NCI-H510A (cell line): ENCODE results near the gene RCCD1.
"Not testable (repeated sequence)": the region's sequence is repeated elsewhere in the genome, so short reads cannot be mapped to it uniquely, and the experiment has no call there.

Experiments used
- DNase-seq: peaks from one replicate; lab custom pipeline; 2025; lab: John Stamatoyannopoulos, UW

RCCD1 gene, protein sequence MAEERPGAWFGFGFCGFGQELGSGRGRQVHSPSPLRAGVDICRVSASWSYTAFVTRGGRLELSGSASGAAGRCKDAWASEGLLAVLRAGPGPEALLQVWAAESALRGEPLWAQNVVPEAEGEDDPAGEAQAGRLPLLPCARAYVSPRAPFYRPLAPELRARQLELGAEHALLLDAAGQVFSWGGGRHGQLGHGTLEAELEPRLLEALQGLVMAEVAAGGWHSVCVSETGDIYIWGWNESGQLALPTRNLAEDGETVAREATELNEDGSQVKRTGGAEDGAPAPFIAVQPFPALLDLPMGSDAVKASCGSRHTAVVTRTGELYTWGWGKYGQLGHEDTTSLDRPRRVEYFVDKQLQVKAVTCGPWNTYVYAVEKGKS

DNA sequence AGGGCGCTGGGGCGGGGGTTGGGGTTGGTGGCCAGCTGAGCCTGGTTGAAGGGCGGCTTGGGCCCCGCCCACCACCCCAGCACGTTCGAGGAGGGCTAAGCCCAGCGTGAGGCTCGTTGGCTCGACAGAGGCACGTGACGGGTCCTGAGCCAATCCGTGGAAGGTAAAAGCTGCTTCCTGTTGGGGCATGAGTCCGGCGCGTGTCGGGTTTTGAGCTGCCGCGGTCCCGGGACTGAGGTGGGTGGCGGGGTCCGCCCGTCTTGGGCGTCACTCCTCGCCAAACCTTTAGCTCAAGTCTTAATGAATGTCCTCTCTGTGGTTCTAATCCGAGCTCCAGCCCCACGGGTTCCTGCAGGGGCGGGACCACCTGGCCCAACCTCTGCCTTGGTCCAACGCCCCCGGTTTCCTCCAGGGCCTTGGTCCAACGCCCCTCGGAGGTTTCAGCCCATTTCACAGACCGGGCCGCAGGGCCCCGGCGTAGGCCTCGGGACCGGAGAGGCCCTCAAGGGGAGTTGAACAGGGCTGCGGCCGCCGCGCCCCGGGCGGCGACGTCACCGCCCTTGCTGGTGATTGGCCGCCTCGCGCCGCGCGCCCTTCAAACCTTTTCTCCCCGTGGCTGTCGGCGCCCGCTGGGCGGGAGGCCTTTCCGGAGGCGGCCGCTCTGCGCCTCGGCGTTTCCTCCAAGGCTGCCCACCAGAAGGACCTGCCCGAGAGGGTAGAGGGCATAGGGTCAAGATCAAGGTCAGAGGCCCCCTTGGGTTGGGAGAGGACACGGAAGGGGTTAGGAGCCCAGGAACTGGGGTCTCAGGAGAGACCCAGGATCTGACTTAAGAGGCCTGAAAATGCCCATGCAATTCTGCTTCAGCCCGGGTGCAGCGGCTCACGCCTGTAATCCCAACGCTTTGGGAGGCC, at the start of gene RCCD1:
TSS of gene RCCD1 (plus strand) at position 173 of the 912 bp plus-strand sequence. CDS start 1,851 bp downstream, outside the sequence.
- DNase-seq, result peak; percentile 88

DNA sequence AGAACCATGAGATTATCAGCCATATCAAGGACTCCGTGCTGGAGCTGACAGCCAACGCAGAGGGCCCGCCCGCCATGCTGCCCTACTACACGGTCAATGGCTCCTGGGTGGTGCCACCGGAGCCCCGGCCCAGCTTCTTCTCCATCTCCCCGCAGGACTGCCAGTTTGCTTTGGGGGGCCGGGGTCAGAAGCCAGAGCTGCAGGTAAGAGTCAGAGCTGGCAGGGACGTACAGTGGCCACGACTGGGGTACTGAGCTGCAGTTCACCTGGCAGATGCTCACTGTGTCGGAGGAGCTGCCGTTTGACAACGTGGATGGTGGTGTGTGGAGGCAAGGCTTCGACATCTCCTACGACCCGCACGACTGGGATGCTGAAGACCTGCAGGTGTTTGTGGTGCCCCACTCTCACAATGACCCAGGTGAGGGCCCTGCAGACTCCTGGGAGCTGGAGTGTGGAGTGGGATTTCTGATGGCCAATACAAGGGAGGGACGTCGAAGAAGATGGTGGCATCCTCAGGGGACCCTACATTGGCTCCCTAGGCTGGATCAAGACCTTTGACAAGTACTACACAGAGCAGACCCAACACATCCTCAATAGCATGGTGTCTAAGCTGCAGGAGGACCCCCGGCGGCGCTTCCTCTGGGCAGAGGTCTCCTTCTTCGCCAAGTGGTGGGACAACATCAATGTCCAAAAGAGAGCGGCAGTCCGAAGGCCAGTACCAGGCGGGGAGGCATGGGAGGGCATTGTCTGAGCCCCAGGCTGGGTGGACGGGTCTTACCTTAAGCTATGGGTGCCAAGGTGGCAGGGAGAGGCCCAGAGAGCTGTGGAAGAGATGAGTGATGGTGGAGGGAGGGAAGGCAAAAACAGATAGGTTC, 49.1 kb upstream of the RCCD1 start:
- no peak for DNase-seq

DNA sequence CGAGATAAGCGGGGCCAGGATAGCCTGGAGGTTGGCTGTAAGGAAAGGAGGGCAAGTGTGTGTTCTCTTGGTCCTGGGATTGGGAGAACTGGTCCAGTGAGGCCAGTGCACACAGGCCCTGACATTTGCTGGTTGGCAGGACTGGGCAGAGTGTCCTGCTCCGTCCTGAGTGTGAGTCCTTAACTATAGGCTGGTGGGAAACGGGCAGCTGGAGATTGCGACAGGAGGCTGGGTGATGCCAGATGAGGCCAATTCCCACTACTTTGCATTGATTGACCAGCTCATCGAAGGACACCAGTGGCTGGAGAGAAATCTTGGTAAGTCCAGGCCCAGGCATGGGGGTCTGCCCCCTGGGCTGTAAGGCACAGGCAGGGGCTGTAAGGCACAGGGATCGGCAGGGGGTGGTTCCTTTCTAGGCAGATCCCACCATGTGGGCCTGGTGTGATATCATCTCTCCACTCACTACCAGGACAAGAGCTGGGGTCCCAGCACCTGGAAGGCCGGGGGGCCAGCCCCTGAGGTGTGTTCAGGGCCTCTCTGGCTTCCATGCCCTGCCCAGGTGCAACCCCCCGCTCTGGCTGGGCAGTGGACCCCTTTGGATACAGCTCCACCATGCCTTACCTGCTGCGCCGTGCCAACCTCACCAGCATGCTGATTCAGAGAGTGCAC, 48.4 kb upstream of the RCCD1 start:
- no peak for DNase-seq

DNA sequence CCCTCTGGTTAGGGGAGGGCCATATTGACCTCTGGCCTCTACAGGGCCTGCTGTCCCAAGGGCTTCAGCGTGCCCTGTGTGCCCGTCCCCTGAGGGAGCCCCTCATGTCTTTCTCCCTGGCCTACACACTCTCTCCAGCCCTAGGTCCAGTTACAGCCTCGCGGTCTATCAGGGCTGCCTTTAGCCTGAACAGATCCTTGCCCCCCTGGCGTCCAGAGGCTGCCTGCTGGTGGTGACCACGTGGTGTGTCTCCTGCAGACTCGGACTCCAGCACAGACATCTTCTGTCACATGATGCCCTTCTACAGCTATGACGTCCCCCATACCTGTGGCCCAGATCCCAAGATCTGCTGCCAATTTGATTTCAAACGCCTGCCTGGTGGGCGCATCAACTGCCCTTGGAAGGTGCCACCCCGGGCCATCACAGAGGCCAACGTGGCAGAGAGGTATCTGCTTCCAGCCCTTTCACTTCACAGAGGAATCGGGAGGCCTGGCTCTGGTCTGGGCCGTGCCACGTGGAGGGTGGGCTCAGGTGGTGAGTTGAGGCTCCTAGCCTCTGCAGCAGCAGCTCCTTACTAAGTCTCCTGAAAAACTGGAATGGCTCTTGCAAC, 47.5 kb upstream of the RCCD1 start:
- no peak for DNase-seq

DNA sequence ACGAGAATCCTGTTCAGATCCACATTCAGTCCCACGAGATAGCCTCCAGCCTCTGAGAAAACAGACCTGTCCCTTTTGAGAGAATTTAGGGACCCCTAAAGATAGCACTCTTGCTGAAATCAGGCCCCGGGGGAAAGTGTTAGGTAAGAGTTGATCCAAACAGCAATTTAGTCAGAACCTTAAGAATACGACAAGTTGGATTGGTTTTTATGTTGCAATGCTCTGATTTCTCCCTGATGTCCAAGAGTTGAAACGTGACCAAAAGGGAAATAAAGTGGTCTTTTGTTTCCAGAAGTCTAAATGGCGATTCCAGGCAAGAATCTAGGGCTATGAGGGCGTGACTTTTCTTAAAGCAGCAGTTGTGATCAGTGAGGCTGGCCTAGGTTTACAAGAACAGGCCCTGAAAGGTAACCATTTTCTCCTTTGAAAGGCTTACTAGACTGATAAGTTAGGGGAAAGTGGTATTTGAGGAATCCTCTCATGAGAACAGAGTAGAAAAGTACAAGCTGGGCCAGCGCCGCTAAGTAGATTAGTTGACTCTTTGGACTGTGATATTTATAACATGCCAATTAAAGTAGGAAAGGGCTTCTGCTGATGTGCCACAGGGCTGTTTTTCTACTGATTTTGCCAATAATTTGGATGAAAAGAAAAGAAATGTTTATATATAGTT, 46.7 kb upstream of the RCCD1 start:
- no peak for DNase-seq

DNA sequence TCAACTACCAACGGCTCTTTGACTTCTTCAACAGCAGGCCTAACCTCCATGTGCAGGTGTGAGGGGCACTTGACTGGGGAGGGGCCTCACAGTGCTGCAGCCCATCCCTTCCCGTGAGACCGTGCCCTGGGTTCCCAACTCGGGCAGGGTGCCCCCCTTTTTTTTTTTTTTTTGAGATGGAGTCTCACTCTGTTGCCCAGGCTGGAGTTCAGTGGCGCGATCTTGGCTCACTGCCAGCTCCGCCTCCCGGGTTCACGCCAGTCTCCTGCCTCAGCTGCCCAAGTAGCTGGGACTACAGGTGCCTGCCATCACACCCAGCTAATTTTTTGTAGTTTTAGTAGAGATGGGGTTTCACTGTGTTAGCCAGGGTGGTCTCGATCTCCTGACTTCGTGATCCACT, 45.2 kb upstream of the RCCD1 start:
- DNase-seq, result not testable (repeated sequence)

DNA sequence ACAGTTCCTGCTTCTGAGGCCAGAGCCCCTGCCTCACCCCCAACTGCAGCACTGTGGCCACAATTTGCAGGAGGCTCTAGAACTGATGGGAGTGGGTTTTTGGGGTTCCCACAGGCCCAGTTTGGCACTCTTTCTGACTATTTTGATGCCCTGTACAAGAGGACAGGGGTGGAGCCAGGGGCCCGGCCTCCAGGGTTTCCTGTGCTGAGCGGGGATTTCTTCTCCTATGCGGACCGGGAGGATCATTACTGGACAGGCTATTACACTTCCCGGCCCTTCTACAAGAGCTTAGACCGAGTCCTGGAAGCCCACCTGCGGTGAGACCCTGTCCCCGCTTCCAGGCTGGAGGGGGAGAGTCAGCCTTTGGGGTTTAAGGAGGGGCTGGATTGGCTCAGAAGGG, 44.7 kb upstream of the RCCD1 start:
- no peak for DNase-seq

DNA sequence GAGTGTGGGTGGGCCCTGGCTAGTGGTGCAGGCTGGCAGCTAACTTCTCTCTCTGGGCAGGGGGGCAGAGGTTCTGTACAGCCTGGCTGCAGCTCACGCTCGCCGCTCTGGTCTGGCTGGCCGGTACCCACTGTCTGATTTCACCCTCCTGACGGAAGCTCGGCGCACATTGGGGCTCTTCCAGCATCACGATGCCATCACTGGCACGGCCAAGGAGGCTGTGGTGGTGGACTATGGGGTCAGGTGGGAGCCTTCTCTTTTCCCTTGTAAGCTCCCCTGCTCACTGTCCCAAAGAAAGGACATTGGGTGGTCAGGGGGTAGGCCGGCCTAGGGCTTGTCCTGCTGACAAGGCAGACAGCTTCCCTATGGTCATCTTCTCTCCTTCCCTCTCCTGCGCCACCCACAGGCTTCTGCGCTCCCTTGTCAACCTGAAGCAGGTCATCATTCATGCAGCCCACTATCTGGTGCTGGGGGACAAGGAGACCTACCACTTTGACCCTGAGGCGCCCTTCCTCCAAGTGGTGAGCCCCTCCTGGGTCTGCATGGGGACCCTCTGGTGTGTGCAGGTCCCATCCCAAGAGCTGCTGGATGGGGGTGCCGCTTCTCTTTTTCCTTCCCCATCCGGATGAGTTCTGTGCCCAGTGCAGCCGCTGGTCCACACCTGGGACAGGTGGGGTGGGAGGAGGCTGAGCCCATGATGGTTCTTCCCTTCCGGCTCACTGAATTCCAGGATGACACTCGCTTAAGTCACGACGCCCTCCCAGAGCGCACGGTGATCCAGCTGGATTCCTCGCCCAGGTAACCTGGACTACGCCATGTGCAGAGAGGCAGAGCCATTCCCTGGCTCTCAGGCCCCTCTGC, 44.0 kb upstream of the RCCD1 start:
- no peak for DNase-seq

DNA sequence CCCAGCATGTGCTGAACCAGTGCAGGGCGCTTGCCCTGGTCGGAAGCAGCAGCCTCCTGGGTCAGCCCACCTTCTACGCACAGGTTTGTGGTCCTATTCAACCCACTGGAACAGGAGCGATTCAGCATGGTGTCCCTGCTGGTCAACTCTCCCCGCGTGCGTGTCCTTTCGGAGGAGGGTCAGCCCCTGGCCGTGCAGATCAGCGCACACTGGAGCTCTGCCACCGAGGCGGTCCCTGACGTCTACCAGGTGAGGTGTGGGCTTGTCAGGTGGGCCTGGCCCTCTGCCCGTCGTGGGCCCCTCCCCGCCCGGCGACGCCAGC, 43.4 kb upstream of the RCCD1 start:
- DNase-seq, result no peak

DNA sequence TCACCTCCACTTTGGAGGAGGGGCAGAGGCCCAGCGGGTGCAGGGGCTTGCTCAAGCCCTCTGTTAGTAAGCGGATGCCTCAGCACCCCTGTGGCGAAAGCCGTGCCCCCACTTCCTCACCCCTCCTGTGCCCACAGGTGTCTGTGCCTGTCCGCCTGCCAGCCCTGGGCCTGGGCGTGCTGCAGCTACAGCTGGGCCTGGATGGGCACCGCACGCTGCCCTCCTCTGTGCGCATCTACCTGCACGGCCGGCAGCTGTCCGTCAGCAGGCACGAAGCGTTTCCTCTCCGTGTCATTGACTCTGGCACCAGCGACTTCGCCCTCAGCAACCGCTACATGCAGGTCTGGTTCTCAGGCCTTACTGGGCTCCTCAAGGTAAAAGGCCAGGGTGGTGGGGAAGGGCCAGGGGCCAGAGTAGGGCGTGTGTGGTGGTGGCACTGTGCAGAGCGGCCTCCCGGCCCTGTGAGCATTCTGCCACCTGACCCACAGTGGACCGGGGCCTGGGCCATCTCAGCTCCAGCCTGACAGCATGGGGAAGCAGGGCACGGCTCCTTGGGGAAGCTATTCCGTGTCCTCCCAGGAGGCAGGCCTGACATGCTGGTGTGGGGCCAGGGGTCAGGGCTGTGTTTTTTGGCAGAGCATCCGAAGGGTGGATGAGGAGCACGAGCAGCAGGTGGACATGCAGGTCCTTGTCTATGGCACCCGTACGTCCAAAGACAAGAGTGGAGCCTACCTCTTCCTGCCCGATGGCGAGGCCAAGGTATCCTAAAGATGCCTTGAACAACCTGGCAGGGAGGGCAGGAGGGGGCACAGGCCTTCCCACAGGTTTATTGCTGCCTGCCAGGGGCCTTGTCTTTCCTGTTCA, 42.5 kb upstream of the RCCD1 start:
- DNase-seq, result no peak

DNA sequence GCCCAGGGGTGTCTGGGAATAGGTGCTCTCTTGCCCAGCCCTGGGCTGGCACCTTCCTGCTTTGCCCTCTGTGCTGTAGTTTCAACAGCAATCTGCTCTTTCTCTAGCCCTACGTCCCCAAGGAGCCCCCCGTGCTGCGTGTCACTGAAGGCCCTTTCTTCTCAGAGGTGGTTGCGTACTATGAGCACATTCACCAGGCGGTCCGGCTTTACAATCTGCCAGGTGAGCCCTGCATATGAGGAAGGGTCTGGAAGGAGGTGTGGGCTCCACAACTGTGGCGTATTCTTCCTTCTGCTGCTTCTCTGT, 42.0 kb upstream of the RCCD1 start:
- DNase-seq, result no peak

DNA sequence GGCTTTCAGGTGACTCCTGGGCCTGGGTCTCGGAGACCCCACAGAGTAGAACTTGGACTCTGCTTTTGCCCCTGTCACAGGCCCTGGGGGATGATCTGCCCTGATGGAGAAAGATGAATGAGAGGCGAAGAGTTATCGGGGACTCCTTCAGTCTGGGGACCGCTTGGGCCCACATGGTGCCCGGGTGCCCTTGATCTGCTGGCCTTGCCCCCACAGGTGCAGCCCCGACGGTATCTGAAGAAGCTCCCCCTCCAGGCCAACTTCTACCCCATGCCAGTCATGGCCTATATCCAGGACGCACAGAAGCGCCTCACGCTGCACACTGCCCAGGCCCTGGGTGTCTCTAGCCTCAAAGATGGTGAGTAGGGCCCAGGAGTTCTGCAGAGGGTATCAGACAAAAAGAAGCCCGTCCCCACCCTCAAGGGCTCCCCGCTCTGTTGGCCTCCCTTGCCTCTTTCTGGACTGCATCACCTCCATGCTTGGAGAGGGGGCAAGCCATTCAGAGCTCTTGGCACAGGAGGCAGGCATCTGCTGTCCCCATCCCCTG, 41.2 kb upstream of the RCCD1 start:
- DNase-seq, result no peak

DNA sequence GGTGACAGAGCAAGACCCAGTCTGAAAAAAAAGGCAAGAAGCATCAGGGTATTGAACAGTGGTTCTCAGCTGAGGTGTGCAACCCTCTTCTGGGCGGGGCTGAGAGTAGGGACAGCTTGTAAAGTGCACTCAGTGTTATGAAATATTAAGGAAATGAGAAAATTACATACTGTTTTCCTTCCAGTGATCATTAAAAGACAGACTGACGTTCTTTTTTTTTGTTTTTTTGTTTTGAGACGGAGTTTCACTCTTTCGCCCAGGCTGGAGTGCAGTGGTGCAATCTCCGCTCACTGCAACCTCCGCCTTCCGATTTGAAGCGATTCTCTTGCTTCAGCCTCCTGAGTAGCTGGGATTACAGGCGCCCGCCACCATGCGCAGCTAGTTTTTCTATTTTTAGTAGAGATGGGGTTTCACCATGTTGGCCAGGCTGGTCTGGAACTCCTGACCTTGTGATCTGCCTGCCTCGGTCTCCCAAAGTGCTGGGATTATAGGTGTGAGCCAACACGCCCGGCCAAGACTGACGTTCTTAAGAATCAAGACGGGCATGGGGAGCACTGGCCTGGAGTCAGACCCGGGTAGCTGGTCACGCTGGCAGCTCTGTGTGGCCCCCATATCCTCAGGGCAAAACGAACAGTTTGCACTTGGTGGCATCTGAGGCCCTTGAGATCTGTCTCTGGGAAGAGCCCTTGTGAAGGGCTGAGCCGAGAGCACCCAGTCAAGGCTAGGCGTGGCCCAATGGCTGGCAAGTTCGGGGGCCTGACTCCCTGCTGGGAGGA, 40.2 kb upstream of the RCCD1 start:
- no peak for DNase-seq

DNA sequence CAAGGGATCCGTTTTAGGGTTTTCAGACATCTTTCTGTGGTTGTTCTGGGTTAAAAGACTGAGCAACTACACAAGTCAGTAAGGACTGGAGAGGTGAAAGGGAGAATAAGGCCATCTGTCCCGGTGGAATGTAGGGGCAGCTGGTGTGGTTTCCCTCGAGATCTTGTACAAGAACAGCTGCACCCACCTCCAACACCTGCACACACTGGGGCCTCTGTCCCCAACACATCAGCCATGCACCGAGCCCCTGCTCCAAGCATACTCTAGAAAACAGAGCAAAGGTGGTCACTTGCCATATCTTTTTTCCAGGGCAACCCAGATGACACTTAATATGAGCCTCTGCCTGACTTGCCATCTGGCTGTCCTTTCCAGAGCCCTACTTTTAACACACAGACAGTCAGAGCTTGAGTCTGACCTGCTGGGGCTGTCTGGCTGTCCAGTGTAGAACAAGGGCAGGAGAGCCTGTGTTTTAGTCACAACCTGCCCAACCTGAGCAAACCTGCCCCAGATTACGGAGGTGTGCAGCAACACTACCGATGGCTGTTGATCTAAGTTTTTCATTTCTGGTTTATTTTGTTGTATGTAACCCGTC, 39.4 kb upstream of the RCCD1 start:
- DNase-seq, result no peak

DNA sequence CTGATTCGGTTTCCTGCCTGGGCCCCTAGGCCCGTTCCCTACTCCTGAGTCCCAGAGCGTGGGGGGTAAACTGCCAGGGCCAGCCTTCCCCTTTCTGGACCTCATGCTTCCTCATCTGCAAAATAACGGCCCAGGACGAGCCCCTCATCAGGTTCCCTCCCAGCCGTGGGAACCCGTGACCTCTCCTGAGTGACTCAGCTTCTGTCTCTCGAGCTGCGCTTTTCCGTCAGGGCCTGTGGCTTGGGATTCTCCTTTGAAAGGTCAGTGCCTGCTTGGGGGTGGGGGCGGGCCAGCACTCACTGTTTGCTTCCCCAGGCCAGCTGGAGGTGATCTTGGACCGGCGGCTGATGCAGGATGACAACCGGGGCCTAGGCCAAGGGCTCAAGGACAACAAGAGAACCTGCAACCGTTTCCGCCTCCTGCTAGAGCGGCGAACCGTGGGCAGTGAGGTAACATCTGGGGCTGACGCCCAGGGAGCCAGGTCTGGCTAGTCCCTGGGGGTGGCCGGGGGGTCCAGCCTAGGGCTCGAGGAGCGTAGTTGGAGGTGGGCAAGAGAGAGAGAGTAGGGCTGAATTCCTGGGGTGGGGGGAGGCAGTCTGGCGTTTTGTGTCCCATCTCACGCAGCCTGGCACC, 38.8 kb upstream of the RCCD1 start:
- no peak for DNase-seq

DNA sequence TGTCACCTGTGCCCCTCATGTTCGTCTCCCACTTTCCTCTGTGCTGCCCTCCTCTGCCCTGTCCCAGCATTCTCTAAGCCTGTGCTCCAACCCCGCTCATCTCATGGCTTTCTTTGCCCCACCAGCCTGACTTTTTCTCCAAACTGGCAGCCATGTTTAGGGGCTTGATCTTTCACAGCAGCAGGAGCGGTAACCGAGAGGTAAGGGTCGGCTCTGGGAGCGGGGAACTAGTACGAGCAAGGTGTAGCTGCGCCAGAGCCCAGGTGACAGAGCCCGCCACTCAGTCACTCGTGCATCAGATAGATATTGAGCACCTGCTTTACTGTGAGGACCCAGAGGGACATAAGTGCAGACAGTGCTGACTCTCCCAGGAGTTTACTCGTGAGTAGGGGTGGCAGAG, 38.2 kb upstream of the RCCD1 start:
- no peak for DNase-seq

DNA sequence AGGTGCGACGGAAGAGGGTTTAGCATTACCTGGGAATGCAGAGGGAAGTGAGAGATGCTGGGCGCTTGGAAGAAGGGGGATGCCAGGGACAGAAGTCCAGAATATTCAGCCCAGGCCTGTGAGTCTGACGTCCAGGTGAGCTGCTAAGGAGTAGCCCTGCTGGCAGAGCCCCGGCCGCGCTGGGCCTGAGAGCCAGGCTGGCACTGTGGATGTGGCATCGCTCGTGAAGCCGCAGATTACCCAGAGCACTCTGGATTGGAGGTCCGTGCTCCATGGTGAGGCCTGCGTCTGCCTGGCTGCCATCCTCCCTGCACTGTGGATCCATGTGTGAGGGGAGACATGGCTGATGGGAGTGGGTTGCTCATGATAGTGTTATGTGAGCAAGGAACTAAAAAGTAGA, 37.1 kb upstream of the RCCD1 start:
- no peak for DNase-seq
